ENCODE data around the gene RARS1. TPM values are rescaled to one million over a fixed set of nuclear protein-coding genes. Genes with fewer than 3 reads are reported as not detected.

Gene RARS1
- total RNA-seq, 1 experiment from 2014 or later = 98.8 TPM

DNA sequence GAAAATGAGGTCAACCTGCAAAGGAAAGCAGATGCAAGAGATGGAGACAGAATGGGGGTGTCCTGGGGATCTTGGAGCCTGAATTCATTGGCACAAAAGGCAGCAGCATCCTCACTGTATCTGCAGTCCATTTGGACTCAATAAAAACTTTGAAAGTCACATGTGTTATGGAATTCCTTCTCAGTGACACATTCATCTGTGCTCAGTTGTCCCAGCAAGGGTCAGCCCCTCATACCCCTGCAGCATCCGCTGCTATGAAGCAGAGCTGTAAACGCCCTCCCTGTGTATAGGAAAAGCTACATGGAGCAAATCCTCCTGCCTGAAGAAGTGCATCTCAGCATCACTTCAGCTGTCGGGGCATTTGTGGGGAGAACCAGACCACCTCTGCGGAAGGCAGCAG lies 14.5 kb upstream of the RARS1 start (continued):
- no peak for TF ChIP-seq ETV6 (CRISPR knock-in tag; IDR thresholded peaks at IDR 0.05)

DNA sequence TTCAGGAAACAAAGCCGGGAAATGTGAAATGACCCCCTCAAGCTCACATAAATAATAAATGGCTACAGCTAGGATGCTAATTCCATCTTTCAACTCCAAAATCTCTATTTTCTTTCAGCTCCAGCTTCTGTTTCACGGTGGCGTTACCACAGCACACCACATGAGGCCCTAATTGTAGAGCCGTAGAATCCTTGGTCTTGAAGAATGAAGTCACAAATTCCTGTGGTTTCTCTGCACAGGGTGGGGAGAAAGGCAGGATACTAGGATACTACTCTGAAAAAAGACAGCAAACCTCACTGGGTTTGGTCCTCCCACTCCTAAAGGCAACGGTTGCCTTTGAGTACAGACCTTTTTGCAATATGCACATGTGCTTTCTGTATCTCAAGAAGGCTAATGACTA lies 13.9 kb upstream of the RARS1 start:
- Mint-ChIP-seq H3K4me1 (no peaks in the 10 kb centered on the region), H3K27ac (no peak overlapping the region; the same call in 1 of the 2 replicates), H3K27me3 (ENCODE audit: low read depth) (no peaks in the 10 kb centered on the region), H3K4me3 (no peak overlapping the region), H3K36me3 (peaks cover 14% of the 10 kb centered on the region), H3K9me3 (no peaks in the 10 kb centered on the region)
- DNase-seq (ENCODE audit: low spot score) (no peak), ATAC-seq (peak; percentile 31)
- POLR2A ChIA-PET = no interaction called here
- no peak for TF ChIP-seq ZBTB21 (CRISPR knock-in tag; IDR thresholded peaks at IDR 0.05; ENCODE audit: borderline replicate concordance)
- TF ChIP-seq, protein P1, sequence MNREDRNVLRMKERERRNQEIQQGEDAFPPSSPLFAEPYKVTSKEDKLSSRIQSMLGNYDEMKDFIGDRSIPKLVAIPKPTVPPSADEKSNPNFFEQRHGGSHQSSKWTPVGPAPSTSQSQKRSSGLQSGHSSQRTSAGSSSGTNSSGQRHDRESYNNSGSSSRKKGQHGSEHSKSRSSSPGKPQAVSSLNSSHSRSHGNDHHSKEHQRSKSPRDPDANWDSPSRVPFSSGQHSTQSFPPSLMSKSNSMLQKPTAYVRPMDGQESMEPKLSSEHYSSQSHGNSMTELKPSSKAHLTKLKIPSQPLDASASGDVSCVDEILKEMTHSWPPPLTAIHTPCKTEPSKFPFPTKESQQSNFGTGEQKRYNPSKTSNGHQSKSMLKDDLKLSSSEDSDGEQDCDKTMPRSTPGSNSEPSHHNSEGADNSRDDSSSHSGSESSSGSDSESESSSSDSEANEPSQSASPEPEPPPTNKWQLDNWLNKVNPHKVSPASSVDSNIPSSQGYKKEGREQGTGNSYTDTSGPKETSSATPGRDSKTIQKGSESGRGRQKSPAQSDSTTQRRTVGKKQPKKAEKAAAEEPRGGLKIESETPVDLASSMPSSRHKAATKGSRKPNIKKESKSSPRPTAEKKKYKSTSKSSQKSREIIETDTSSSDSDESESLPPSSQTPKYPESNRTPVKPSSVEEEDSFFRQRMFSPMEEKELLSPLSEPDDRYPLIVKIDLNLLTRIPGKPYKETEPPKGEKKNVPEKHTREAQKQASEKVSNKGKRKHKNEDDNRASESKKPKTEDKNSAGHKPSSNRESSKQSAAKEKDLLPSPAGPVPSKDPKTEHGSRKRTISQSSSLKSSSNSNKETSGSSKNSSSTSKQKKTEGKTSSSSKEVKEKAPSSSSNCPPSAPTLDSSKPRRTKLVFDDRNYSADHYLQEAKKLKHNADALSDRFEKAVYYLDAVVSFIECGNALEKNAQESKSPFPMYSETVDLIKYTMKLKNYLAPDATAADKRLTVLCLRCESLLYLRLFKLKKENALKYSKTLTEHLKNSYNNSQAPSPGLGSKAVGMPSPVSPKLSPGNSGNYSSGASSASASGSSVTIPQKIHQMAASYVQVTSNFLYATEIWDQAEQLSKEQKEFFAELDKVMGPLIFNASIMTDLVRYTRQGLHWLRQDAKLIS (CRISPR knock-in tag; IDR thresholded peaks at IDR 0.05; ENCODE audit: borderline replicate concordance) = no peak
- TF ChIP-seq HMGA2 (CRISPR knock-in tag; IDR thresholded peaks at IDR 0.05) = no peak
- no peak for TF ChIP-seq OVOL2 (CRISPR knock-in tag; IDR thresholded peaks at IDR 0.05; ENCODE audit: borderline replicate concordance)
- TF ChIP-seq ELF4 (CRISPR knock-in tag; IDR thresholded peaks at IDR 0.05; ENCODE audit: low read depth) = no peak
- TF ChIP-seq, protein P2, sequence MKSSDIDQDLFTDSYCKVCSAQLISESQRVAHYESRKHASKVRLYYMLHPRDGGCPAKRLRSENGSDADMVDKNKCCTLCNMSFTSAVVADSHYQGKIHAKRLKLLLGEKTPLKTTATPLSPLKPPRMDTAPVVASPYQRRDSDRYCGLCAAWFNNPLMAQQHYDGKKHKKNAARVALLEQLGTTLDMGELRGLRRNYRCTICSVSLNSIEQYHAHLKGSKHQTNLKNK (CRISPR knock-in tag; IDR thresholded peaks at IDR 0.05) = no peak
- TF ChIP-seq SMAD4 (CRISPR knock-in tag; IDR thresholded peaks at IDR 0.05) = no peak
- TF ChIP-seq, protein P3, sequence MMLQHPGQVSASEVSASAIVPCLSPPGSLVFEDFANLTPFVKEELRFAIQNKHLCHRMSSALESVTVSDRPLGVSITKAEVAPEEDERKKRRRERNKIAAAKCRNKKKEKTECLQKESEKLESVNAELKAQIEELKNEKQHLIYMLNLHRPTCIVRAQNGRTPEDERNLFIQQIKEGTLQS (CRISPR knock-in tag; conservative IDR thresholded peaks at IDR 0.05) = no peak
- no peak for TF ChIP-seq NR2C2 (CRISPR knock-in tag; IDR thresholded peaks at IDR 0.05)
- TF ChIP-seq MYBL2 (CRISPR knock-in tag; IDR thresholded peaks at IDR 0.05) = no peak
- TF ChIP-seq, protein P4, sequence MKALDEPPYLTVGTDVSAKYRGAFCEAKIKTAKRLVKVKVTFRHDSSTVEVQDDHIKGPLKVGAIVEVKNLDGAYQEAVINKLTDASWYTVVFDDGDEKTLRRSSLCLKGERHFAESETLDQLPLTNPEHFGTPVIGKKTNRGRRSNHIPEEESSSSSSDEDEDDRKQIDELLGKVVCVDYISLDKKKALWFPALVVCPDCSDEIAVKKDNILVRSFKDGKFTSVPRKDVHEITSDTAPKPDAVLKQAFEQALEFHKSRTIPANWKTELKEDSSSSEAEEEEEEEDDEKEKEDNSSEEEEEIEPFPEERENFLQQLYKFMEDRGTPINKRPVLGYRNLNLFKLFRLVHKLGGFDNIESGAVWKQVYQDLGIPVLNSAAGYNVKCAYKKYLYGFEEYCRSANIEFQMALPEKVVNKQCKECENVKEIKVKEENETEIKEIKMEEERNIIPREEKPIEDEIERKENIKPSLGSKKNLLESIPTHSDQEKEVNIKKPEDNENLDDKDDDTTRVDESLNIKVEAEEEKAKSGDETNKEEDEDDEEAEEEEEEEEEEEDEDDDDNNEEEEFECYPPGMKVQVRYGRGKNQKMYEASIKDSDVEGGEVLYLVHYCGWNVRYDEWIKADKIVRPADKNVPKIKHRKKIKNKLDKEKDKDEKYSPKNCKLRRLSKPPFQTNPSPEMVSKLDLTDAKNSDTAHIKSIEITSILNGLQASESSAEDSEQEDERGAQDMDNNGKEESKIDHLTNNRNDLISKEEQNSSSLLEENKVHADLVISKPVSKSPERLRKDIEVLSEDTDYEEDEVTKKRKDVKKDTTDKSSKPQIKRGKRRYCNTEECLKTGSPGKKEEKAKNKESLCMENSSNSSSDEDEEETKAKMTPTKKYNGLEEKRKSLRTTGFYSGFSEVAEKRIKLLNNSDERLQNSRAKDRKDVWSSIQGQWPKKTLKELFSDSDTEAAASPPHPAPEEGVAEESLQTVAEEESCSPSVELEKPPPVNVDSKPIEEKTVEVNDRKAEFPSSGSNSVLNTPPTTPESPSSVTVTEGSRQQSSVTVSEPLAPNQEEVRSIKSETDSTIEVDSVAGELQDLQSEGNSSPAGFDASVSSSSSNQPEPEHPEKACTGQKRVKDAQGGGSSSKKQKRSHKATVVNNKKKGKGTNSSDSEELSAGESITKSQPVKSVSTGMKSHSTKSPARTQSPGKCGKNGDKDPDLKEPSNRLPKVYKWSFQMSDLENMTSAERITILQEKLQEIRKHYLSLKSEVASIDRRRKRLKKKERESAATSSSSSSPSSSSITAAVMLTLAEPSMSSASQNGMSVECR (CRISPR knock-in tag; IDR thresholded peaks at IDR 0.05; ENCODE audit: borderline replicate concordance) = no peak
- no peak for TF ChIP-seq ZNF396 (CRISPR knock-in tag; IDR thresholded peaks at IDR 0.05; ENCODE audit: borderline replicate concordance)
- no peak for TF ChIP-seq KAT7 (CRISPR knock-in tag; IDR thresholded peaks at IDR 0.05; ENCODE audit: borderline replicate concordance)
- TF ChIP-seq, protein P5, sequence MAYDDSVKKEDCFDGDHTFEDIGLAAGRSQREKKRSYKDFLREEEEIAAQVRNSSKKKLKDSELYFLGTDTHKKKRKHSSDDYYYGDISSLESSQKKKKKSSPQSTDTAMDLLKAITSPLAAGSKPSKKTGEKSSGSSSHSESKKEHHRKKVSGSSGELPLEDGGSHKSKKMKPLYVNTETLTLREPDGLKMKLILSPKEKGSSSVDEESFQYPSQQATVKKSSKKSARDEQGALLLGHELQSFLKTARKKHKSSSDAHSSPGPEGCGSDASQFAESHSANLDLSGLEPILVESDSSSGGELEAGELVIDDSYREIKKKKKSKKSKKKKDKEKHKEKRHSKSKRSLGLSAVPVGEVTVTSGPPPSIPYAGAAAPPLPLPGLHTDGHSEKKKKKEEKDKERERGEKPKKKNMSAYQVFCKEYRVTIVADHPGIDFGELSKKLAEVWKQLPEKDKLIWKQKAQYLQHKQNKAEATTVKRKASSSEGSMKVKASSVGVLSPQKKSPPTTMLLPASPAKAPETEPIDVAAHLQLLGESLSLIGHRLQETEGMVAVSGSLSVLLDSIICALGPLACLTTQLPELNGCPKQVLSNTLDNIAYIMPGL (CRISPR knock-in tag; IDR thresholded peaks at IDR 0.05) = no peak
- TF ChIP-seq, protein P6, sequence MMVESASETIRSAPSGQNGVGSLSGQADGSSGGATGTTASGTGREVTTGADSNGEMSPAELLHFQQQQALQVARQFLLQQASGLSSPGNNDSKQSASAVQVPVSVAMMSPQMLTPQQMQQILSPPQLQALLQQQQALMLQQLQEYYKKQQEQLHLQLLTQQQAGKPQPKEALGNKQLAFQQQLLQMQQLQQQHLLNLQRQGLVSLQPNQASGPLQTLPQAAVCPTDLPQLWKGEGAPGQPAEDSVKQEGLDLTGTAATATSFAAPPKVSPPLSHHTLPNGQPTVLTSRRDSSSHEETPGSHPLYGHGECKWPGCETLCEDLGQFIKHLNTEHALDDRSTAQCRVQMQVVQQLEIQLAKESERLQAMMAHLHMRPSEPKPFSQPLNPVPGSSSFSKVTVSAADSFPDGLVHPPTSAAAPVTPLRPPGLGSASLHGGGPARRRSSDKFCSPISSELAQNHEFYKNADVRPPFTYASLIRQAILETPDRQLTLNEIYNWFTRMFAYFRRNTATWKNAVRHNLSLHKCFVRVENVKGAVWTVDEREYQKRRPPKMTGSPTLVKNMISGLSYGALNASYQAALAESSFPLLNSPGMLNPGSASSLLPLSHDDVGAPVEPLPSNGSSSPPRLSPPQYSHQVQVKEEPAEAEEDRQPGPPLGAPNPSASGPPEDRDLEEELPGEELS (CRISPR knock-in tag; IDR thresholded peaks at IDR 0.05) = no peak
- CTCF ChIA-PET = interaction anchor here (0.5 kb wide), 1 partner anchor 99 kb away, joined by 5 read pairs; no protein-coding TSS in a partner anchor
